ENCODE results near the gene PLXDC1. TPM values are rescaled to one million over a fixed set of nuclear protein-coding genes. Genes with fewer than 3 reads are reported as not detected.

Gene PLXDC1
- total RNA-seq, 1 experiment from 2014 or later = 2.0 TPM

GRCh38 chr17:39134878-39135277, 16.6 kb downstream of the PLXDC1 start:
- no peaks in the 10 kb centered on the region; a peak in 2 of 7 replicates for H3K36me3 Mint-ChIP-seq (ENCODE audit: insufficient read depth in 1 of 3, low read depth in 3 of 3)
- Histone ChIP-seq H3K4me1 (ENCODE audit: insufficient read depth, low read length) (no peaks in the 10 kb centered on the region; the same call in 1 of the 2 replicates), H4K5ac (ENCODE audit: insufficient read length, low read depth, low read length) (no peak overlapping the region), H3K14ac (ENCODE audit: insufficient read depth, low read length) (no peak overlapping the region; the same call in 1 of the 2 replicates), H2AFZ (ENCODE audit: low read length) (no peak overlapping the region), H3K79me2 (ENCODE audit: insufficient read depth, low read length) (no peaks in the 10 kb centered on the region), H4K8ac (replicated peaks; ENCODE audit: insufficient read length, low read depth, low read length) (no peak overlapping the region), H2BK120ac (ENCODE audit: low read depth, low read length, poor library complexity, severe bottlenecking) (no peak overlapping the region), H3K9ac (ENCODE audit: extremely low read depth, insufficient read length, low read length) (no peak overlapping the region), H3K27ac (ENCODE audit: insufficient read length, low read depth, low read length) (no peak overlapping the region), H3K23ac (ENCODE audit: insufficient read length, low read depth, low read length) (no peak overlapping the region), H2AK5ac (ENCODE audit: insufficient read length, low read length) (no peak overlapping the region), H3K27me3 (ENCODE audit: insufficient read depth, low read length) (no peaks in the 10 kb centered on the region), H2BK5ac (ENCODE audit: insufficient read length, low read length) (no peak overlapping the region), H3K4ac (ENCODE audit: low read depth, low read length) (no peak overlapping the region), H4K20me1 (ENCODE audit: control insufficient read depth, insufficient read depth, insufficient read length) (no peaks in the 10 kb centered on the region), H3K18ac (ENCODE audit: insufficient read length, low read depth, low read length) (no peak overlapping the region), H3K79me1 (ENCODE audit: insufficient read depth, low read depth, low read length, poor library complexity, severe bottlenecking) (no peaks in the 10 kb centered on the region), H4K91ac (ENCODE audit: insufficient read length, low read depth, low read length) (no peak overlapping the region), H2BK20ac (ENCODE audit: low read depth, low read length, poor library complexity, severe bottlenecking) (no peak overlapping the region), H3T11ph (ENCODE audit: low read length) (no peak overlapping the region), H3K23me2 (ENCODE audit: insufficient read length, low read depth, low read length, poor library complexity, severe bottlenecking) (no peaks in the 10 kb centered on the region), H2BK12ac (ENCODE audit: insufficient read length, low read depth, low read length) (no peak overlapping the region), H2BK15ac (ENCODE audit: low read depth, low read length) (no peak overlapping the region), H3K9me3 (ENCODE audit: control insufficient read depth, low read depth, low read length) (no peaks in the 10 kb centered on the region), H3K56ac (ENCODE audit: insufficient read length, low read depth, low read length) (no peak overlapping the region), H3K4me2 (ENCODE audit: insufficient read depth, insufficient read length, low read length) (no peak overlapping the region)
- no peak overlapping the region for H3K4me3 Mint-ChIP-seq
- peaks cover 6% of the 10 kb centered on the region for H3K27me3 Mint-ChIP-seq (ENCODE audit: low read depth)
- peak overlapping the region in 1 of 3 experiments; percentile 68; a peak in 1 of 7 replicates for H3K27ac Mint-ChIP-seq
- H3K9me3 Mint-ChIP-seq = no peaks in the 10 kb centered on the region; a peak in 1 of 5 replicates
- DNase-seq = no peak
- H3K4me1 Mint-ChIP-seq = peaks cover 8 to 9% of the 10 kb centered on the region in 2 experiments; a peak in 3 of 4 replicates
- TF ChIP-seq CTCF (conservative IDR thresholded peaks at IDR 0.05) = no peak
- WGBS (ENCODE audit: extremely low coverage, insufficient read length, low lambda C conversion rate) = no CpG with 5 or more reads among the region's 6 CpGs
